ENCODE results near the gene TRIP10.

TRIP10 gene

GRCh38 chr19:6711605-6712004 lies 27.9 kb upstream of the TRIP10 start:
- DNase-seq: no peak

- no peak for DNase-seq
Observed at GRCh38 chr19:6712231-6712630, 27.2 kb upstream of the TRIP10 start.

- no peak for DNase-seq
Observed at GRCh38 chr19:6712692-6713670, 26.5 kb upstream of the TRIP10 start.

GRCh38 chr19:6713773-6714692 lies 25.4 kb upstream of the TRIP10 start:
- DNase-seq: no peak

- DNase-seq: no peak
Observed at GRCh38 chr19:6714749-6715555, 24.5 kb upstream of the TRIP10 start.

- no peak for DNase-seq
Observed at GRCh38 chr19:6716610-6716970, 22.9 kb upstream of the TRIP10 start.

GRCh38 chr19:6717036-6717435 lies 22.4 kb upstream of the TRIP10 start:
- DNase-seq: no peak

- DNase-seq: no peak
Observed at GRCh38 chr19:6717441-6717971, 22.0 kb upstream of the TRIP10 start.

- no peak for DNase-seq
Observed at GRCh38 chr19:6718111-6718740, 21.3 kb upstream of the TRIP10 start.

- no peak for DNase-seq
Observed at GRCh38 chr19:6718741-6719539, 20.5 kb upstream of the TRIP10 start.

GRCh38 chr19:6719540-6719861 lies 20.0 kb upstream of the TRIP10 start:
- DNase-seq: no peak

- no peak for DNase-seq
Observed at GRCh38 chr19:6719992-6720368, 19.5 kb upstream of the TRIP10 start.

GRCh38 chr19:6720369-6721137 lies 18.9 kb upstream of the TRIP10 start, which contains the start of gene C3:
Gene C3 (minus strand): TSS chr19:6720650. CDS start chr19:6720589, 61 bp downstream.
- no peak for DNase-seq

GRCh38 chr19:6721138-6721474 lies 18.4 kb upstream of the TRIP10 start:
- no peak for DNase-seq

- DNase-seq: no peak
Observed at GRCh38 chr19:6721773-6722172, 17.7 kb upstream of the TRIP10 start.

- DNase-seq: no peak
Observed at GRCh38 chr19:6723108-6723618, 16.3 kb upstream of the TRIP10 start.

- no peak for DNase-seq
Observed at GRCh38 chr19:6723738-6724137, 15.7 kb upstream of the TRIP10 start.

- no peak for DNase-seq
Observed at GRCh38 chr19:6724631-6725492, 14.6 kb upstream of the TRIP10 start.
